ENCODE data around the gene MADCAM1.

GRCh38 chr19:453606-454005, 42.7 kb upstream of the MADCAM1 start:
- TF ChIP-seq CTCF (IDR thresholded peaks at IDR 0.05; ENCODE audit: low read length): no peak
- TF ChIP-seq EZH2 (IDR thresholded peaks at IDR 0.05; ENCODE audit: borderline replicate concordance, low read length): no peak
